GM18873 (cell line): ENCODE measurements around the gene RBBP8NL.

Experiments
- ATAC-seq: cut with Tn5 transposase; IDR thresholded peaks from one replicate; pipeline ENCODE4 v1.9.1; 2021; ENCODE audit warnings: mild to moderate bottlenecking, moderate library complexity, moderate number of reproducible peaks; ENCODE audit not compliant: unreplicated experiment, low FRiP score

RBBP8NL gene

DNA sequence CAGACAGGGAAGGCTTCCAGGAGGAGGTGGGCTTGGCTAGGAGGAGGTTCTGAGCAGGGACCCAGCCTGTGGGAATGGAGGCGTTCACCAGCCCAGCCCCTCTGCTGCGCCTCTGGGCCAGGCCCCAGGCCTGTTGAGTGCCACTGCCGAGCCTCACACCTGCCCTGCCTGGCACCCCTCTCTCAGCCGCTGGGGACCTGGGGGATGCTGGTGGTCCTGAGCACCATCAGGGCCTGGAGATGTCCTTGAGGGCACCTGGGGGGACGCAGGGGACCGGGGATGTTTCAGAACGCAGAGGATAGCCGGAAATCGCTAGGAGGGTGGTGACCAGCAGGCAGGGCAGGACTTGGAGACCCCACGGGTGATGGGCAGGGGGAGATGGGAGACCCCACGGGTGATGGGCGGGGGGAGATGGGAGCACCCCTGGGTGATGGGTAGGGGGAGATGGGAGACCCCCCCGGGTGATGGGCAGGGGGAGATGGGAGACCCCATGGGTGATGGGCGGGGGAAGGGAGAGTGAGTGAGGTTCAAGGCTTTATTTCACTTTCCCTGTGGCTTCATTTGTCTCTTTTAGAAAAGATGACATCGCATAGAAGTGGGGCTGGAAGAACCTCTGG lies 35.7 kb upstream of the RBBP8NL start:
- no peak for ATAC-seq

DNA sequence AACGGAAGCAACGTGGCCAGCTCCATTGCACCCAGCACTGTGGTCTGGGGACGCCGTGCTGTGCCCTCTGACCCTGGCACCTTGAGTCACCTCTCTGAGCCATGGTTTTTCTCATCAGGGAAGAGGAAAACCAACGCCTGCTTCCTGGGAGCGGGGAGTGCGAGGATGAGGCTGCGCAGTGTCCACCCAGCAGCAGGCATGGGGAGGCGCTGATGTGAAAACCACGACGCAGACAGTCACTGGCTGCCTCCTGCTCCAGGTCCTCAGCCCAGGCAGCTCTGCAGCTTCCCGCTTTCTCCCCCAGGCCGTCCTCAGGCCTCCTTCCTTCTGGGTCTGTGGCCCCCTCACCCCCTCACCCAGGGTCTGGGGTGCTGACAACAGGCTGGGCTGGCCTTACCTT lies 34.5 kb upstream of the RBBP8NL start:
- ATAC-seq, result no peak

DNA sequence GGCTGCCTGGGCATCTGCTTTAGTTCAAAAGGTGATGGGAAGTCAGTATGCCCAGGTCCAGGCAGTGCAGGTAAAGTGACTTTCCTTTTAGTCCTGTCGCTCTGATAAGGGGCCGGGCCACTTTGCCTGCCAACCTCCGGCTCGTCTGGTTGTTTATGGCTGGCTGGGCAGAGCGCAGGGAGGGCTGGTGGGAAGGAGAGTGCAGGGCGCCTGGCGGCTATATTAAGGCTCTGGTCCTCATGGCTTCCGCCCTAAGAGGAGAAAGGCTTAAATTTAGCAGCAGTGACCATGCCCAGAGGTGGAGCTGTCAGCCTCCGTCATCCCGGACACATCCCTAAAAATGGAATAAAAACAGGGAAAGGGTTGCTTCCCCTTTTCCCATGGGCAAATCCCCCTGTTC lies 33.8 kb upstream of the RBBP8NL start:
- no peak for ATAC-seq

DNA sequence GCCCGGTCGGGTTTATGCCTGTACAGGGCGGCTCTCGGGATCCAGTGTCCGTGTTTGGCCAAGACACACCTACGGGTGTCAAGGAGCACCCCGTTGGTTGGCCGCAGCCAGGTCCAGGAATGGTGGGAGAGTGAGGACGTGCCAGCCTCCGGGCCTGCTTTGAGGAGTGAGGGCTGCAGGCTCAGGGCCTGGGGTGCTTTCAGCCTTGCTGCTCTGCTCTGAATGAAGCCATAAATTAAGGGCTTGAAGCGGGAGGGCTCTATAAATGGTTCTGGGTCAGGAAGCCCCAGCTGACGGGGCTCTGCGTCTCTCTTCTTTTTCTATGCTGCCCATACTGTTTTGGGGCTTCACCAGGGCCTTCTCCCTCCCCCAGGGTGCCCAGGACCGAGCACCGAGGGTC lies 33.3 kb upstream of the RBBP8NL start:
- ATAC-seq, result no peak

DNA sequence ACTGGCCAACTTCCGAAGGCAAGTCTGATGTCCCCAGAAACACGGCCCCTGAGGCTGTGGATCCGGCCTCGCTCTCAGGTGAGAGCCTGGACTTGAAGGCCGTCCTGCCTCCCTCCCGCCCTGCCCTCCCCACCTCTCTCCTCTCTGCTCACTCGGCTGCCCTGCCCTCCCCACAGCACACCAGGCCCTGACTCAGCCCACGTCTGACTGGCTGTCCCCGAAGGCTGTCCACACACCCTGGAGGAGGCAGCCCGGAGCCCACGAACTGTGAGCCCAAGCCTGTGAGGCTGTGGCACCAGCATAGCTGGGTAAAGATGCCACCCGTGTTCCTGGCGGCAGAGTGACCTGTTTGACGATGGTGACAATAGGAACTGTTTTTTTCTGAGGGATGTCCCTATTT lies 32.1 kb upstream of the RBBP8NL start:
- no peak for ATAC-seq

DNA sequence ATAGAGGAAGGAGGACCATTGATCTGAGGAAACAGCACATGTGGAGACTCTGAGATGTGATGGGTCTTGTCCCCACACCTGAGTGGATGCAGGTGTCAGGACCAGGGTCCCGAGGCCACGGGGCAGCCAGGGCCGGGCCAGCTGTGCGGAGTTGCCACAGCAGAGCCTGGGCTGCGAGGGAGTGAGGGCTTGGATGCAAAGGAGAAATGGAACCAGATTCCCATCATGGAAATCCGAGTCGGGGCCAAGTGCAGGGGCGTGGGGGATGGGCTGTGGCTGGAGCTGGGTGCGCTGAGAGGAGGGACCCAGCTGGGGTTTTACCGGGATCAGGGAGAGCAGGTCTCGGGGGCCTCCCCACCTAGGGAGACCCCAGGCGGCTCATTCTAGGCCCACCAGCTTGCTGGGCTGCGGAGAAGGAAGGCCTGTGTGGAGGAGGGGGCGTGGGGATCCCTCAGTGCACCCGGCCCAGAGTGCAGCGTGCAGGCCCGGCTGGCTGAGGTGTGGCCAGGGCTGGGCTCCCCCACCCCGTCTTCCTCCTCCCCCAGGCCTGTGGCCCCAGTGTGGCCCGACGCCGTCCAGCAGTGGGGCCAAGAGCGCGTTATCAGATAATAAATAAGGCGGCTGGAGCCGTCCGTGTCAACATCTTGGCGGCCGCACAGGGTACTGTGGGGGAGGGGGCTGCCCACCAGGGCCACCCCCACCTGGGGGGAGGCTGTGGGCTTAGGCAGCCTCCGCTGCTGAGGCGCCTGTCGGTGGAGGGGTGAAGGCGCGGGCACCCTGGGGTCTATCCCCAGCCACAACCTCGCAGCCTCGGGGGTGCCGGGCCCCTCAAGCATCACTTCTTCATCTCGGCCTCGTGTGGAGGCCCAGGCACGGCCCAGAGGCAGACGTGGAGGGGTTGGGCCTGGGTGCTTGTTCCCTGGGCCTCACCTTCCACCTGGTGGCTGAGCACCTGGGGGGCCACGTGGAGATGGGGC lies 31.2 kb upstream of the RBBP8NL start:
- no peak for ATAC-seq

DNA sequence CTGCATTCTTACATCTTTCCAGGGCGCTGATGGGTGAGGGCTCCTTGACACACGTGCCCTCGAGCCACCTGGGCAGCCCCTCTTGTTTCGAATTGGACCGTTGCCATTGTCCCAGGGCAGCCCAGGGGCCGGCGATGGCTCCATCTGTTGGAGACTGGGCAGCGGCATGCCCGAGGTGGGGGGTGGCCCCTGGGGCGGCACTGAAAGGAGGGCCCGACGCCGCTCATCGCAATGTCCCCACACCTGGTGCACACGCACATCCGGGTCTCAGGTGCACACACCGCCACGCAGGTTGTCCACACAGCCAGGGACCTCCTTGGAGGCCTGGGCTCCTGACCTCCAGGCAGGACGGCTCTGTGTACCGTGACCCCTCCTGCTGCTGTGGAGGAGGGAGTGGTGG lies 30.5 kb upstream of the RBBP8NL start:
- ATAC-seq, result no peak

DNA sequence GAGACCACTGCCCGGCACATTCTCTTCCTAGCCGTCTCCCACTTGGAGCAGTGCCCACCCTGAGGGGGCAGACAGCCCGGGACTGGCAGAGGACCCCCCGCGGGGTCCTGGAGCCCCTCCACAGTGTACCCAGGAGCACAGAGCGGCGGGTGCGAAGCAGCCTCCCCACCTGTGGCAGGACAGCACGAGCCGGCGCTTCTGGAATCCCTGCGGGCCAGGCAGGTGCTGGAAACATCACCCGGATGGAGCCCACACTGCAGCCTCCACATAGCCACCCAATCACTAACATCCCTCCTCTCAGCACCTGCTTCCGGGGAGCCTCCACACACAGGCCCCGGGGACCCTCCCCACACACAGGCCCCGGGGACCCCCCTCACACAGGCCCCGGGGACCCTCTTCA lies 29.8 kb upstream of the RBBP8NL start:
- ATAC-seq, result no peak

DNA sequence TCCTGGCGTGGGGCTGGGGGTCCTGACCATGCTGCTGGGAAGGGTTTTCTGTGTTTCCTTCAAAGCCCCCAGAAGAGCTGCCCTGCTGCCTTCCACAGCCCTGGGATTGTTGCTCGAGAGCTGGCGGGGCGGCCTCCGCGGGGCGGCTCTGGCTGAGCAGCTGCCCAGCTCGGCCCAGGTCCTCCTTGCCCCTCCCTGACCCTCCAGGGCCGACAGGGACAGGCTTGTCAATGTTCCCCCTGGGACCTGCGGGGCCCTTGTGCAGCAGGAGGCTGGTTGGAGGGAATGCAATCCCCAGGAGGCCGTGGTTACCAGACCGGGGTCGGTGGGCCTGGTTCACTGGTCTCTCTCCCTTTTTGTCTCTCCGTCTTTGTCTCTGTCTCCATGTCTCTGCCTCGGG lies 28.6 kb upstream of the RBBP8NL start:
- ATAC-seq, result no peak

DNA sequence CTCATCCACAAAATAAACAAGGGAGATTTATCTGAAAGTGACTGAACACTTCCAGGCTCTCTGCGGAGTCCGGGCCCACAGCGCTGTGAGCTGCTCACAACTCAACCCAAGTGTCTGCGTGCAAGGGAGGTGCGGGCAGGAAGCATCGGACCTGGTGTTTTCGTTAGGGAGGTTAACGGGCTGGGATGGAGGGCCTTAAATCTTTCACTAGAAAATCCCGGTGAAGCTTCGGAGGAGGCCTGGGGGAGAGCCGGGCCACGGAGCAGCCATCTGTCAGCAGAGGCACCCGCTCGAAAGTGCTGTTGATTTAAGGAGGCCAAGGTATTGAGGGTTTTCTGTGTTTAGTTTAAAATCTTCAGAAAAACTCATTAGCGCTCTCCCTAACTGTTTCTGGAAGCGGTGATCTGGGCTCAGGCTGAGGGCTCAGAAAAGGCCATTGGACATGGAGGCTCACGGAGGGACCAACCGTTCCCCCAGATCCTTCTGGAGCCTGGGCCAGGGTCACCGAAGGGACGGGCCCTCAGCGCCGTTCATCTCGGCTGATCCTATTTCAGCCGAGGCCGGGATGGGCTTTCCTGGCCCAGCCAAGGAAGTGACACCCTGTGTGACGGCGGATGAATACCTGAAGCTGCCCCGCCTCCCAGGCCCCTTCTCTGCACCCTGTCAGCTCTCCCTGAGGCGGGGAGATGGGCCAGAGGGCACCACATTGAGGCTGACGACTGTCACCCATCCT lies 27.7 kb upstream of the RBBP8NL start:
- ATAC-seq, result no peak

DNA sequence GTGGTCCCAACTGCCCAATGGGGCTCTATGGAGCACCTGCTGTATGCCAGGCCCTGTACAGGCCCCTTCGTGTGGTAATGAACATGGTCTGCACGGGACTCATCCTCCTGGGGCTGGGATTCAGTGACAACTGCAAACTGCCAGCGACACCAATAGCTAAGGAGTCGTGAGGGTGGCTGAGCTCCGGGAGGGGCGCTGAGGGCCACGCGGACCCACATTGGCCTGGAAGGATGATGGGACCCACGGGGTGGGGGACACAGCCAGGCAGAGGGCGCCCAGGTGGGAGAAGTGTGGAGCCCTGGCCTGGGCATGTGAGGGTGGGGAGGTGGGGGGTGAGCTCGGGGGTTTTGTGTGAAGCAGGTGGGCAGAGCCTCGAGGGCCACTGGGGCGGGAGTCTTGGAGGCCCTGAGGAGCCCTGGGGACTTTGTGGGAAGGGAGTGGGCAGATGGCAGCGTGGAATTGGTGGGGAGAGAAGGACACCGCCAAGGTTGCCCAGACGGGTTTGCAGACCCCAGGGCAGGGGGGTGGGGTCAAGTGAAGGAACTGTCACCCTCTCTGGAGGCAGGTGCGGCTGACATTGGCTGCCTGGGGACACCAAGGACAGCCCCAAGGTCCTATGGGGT lies 26.0 kb upstream of the RBBP8NL start:
- ATAC-seq, result no peak

DNA sequence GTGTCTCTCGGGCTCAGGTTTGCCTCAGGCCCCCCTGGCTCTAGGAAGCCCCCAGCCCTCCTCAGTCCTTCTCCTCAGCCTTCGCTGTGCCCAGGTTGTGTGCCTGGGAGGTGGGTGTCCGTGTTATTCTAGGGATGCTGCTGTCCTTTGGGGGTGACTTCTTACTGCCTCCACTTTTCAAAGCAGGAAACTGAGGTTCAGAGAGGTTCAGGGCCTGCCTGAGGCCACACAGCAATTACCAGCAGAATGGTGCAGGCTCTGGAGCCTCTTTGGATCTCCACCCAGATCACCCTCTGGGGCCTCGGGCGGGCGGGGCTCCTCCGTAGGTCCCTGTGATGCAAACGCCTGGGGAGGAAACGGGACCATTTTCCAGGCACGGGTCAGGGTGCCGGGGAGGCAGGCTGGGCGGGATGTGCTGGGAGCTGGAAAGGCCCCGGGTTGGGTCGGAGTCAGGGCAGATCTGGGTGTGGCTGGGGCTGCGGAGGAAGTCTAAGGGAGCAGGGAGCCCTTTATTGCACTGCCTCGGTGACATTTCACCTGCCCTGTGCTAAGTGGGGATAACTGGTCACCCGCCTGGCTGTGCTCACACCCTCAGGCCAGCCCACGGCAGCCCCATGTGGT lies 25.2 kb upstream of the RBBP8NL start:
- ATAC-seq, result no peak

DNA sequence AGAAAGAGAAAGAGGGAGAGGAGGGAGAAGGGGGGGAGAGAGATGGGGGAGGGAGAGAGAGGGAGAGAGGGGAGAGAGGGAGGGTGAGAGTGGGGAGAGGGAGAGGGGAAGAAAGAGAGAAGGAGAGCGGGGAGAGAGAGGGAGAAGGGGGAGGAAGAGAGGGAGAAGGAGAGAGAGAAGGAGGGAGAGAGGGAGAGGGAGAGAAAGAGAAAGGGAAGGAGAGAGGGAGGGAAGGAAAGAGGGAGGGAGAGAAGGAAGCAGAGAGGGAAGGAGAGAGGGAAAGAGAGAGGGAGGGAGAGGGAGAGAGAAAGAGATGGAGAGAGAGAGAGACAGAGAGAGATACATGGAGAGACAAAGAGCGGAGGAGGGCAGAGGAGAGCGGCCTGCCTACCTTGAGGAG lies 24.6 kb upstream of the RBBP8NL start:
- no peak for ATAC-seq

DNA sequence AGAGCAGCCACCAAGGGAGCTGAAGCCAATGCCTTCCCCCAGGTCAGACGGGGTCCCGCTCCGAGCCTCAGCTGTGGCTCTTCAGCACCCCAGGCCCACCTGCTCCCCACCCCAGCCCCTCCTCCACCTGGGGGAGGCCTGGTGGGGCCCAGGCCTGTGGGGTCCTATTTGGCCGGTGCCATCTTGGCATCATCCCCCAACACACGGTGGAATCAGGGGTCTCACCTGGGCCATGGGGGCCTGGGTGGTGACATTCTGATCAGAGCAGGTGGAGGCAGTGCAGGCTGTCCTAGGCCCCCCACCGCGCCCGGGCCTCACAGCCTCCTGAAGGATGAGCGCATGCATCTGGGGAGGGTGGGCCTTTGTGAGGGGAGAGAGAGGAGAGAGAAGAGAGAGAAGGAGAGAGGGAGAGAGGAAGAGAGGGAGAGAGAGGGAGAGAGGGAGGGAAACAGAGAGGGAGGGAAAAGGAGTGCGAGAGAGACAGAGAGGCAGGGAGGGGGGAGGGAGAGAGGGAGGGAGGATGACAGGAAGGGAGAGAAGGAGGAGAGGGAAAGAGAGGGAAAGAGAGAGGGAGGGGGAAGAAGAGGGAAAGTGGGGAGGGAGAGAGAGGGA lies 23.9 kb upstream of the RBBP8NL start:
- ATAC-seq, result no peak

DNA sequence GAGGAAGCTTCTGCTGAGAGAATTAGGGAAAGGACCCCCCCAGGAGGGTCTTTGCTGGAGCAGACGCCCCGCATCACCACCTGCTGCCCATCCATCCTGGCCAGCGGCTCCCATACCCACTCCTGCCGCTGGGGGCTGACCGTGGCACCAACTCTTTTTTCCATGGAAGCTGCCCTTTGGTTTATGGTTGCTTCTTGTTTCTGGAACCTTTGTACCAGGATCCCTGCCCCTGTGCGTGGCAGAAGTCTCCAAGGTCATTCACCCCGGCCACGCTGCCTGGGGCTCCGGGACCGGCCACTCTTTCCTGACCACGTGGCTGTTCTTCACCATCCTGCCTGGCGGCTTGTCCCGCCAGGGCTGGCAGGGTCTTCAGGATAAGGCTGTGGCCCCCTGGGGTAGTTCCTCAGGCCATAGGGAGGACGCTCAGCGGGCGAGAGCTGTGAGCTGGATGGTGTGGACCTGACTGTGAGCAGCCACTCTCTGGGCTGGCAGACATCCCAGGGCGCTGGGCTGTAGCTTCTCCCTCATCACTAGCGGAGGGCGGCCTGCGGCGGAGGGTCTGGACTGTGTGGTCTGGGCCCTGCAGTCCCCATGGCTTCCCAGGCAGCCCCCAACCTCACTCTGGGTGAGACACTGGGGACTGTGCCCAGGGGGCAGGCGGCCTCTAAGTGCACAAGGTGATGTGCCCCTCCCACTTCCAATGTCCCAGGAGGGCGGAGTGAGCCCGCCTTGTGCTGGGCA lies 22.8 kb upstream of the RBBP8NL start:
- ATAC-seq, result no peak

DNA sequence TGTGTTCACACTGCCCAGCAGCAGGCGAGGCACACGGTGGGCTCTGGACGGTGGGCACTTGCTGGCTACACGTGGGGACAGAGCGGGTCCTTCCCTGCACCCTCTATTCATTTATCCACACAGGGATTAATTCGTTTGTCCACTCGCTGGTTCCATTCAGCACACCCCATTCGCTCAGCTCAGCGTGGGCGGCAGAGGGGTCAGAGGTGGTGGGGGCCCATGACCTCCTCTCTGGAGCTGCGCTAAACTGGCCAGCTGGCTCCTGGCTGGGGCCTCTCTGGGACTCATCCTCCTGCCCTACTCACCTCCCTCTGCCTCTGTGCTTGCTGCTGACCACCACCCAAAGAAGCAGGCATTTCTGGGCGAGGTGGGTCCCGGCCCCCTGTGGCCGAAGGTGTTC lies 21.4 kb upstream of the RBBP8NL start:
- no peak for ATAC-seq

DNA sequence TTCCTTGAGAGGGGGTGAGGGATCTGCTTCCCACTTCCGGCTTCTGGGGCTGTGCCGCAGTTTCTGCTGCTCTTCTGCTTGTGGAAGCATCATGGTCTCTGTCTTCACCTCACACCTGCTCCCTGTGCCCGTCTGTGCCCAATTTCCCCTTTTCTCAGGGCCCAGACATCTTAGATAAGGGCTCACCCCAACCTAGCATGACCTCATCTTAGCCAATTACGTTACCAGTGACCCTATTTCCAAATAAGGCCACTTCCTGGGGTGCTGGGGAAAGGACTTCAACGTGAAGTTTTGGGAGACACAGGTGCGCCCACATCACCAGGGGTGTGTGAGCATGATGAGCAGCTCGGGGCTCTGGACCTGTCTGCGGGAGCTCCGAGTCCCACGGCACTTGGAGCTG lies 20.7 kb upstream of the RBBP8NL start:
- ATAC-seq, result no peak

DNA sequence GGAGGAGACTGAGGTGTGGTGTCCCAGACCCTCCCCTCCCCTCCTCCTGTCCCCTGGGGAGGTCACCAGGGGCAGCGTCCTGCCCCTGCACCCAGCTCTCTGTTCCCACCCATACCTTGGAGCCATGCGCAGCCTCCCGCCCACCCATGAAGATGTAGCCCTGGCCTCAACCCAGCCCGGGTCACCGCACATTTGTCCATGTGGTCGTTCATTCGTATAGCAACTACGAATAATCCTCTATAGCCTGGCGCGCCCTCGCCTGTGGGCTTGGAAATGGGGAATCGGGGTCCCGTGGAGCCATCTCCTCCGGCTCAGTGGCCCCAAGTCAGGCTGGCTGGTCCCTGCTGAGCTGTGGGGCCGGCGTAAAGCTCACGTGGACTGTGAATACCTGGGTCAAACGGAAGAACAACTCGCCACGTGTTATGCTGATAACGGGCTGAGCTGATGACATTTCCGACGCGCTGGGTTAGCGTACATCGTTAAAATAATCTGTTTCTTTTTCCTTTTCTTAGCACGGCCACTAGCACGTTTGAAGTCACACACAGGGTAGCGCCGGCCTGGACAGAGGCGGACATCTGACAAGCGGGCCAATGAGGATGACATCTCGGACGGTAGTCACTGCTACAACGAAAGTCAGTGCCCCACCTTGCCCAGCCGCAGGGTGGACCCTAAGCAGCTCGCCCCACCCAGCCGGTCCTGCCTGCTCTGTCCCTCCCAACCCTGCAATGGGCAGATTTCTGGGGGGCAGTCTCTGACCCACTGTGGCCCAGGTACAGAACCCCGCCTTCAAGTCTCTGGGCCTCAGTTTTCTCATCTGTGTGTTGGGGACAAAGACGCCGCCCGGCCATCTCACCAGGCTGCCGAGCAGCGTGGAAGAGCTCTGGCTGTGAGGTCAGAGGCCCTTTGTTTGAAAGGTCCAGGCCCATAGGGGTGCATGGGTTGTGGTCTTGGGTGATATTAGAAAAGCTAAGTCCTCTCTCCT lies 19.8 kb upstream of the RBBP8NL start:
- no peak for ATAC-seq
